ENCODE data around the gene IGFN1. TPM values are rescaled to one million over a fixed set of nuclear protein-coding genes. Genes with fewer than 3 reads are reported as not detected.

IGFN1 gene
- not detected for total RNA-seq
- long read RNA-seq, result 0 reads

DNA sequence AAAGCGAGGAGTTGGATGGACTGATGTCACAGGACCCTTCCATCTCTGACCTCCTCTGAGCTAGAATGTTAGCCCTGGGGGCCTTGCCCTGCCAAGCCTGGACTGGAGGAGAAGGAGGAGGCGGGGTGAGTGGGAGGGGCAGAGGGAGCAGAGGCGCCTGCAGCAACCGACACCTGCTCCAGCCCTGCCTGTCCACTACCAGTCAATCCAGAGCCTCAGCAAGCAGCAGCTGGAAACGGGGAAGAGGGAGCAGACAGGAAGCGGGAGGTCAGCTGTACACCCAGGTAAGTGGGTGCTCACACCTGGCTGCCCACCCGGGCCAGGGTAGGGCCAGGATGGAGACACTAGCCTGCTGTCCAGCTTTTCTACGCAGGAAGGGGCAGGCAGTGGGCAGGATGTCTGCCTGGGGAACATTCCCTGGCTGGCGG, at the start of gene IGFN1:
Gene IGFN1 (plus strand): TSS at position 201 of the 428 bp plus-strand sequence. CDS start 2,470 bp downstream, outside the sequence.
- ATAC-seq (no peak), DNase-seq (ENCODE audit: missing footprints) (no peak)
- intact Hi-C loops (cut with DNase I), result no loop called here

GRCh38 chr1:201140941-201141260, 49.7 kb upstream of the IGFN1 start:
- intact Hi-C loops (cut with DNase I), result no loop called here
- no peak for ATAC-seq
- peak; percentile 23 for DNase-seq (ENCODE audit: missing footprints)

- intact Hi-C loops (cut with DNase I), result no loop called here
- ATAC-seq (no peak), DNase-seq (ENCODE audit: missing footprints) (peak; percentile 53)
Observed at GRCh38 chr1:201141418-201141817, 49.2 kb upstream of the IGFN1 start.

DNA sequence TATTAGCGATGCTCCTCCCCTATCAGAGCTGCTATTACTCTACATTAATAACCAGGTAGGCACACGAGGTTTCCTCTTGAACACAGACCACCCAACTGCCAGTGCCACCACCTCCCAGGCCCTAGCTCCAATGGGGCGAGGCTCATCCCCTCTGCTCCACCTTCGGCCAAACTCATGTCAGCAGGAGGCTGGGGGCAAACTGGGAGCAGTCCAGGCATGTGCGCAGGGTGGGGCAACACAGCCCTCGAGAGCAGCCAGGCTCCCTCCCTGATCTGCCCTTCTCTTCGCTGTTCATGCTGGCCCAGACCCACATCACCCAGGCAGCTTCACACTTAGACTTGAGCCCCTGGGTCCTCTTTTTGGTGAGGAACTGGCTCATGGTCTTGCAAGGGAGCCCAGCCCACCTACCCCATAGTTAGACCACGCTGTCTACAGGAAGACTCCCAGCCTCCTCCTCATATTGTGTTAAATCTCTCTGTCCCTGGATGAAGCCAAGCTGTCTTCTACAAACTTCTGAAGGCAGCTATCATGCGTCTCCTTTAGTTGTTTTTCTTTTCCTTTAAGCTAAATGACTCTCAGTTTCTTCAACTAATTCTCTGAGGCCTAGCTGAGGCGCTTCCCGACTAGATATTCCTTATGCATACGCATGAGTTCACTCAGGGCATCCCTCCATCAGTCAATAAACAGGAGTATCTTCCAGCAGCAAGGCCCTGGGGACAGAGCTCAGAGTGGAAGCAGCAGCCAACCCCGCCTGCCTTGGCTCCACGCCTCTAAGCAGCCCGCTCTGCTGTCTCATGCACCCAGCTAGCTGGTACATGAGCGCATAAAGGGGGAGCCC, 48.4 kb upstream of the IGFN1 start:
- ATAC-seq, result peak; percentile 81
- peak; percentile 80 for DNase-seq (ENCODE audit: missing footprints)
- intact Hi-C loops (cut with DNase I), result no loop called here

DNA sequence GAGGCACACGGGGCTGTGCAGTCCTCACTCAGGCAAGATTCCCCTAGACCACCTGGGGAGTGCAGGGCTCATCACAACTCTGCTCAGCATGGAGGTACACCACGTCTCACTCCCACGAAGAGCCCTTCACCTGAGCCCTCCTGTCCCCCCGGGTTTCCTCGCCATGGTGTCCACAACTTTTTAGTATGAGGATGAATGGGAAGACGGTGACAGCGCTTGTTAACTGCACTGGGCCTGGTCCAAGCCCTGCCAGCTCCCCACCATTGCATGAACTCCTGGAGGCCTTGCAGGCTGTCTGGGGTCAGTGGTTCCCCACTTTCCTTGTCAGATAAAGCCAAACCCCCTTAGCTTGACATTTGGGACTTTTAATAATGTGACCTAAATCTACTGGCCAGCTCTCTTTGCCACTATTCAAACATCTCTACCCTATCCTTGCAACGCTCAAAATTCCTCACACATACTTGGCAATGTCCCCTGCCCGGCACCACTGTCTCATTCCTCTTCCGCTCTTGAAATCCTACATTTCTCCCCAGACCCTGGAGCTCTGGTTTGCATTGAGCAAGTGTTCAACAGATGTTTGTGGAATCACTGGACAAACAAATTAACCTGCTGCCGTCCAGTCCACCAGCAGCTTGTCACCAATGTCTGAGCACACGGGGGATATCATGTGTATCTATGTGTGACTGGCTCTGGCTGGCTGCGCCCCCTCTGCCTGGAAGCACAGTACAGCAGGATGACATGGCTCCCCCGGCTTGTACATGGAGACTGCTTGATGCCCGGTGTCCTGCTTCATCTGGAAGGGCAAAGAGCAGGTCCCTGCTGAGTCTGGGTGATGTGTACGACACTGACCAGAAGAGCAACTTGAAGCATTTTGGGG, 47.5 kb upstream of the IGFN1 start:
- DNase-seq (ENCODE audit: missing footprints) (no peak), ATAC-seq (no peak)
- intact Hi-C loops (cut with DNase I), result no loop called here

DNA sequence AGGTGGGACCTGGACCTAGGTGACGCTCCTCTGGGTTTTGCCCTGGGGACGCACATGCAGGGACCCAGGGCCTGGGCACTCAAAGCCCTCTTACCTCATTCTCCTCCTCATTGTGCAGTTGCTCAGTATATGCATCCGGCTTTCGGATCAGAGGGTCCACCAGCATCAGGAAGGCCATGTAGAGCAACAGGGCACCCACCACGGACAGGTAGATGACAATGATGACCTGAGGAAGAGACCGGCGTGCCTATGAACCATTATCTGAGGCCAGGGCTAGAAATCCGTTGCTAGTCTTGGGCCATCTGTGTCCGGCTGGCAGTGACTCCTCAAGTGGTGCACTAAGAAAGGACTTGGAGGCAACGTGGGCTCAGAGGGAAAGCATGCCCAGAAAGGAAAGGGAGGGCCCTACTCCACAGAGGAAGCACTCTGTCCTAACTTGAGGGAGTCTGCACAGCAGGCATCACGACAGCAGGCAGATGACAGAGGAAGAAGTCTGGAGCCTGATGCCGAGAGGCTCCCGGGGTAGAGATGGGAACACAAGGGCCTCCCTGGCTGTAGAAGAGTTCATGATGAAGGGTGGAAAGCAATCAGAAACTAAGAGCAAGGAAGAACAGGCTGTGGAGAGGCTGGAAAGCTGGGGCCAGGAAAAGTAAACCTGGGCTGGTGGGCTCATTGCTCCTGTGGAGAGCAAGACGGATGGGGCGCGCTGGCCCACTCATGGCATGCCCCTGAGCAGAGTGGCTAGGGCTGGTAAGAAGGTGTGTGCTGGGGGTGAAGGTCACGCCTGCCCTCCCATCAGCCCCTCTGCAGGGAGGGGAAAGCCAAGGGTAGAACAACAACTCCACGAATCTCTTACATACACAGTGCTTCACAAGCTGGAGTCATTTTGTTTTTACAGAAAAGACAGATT, 46.6 kb upstream of the IGFN1 start:
- DNase-seq (ENCODE audit: missing footprints) (no peak), ATAC-seq (no peak)
- intact Hi-C loops (cut with DNase I), result no loop called here

DNA sequence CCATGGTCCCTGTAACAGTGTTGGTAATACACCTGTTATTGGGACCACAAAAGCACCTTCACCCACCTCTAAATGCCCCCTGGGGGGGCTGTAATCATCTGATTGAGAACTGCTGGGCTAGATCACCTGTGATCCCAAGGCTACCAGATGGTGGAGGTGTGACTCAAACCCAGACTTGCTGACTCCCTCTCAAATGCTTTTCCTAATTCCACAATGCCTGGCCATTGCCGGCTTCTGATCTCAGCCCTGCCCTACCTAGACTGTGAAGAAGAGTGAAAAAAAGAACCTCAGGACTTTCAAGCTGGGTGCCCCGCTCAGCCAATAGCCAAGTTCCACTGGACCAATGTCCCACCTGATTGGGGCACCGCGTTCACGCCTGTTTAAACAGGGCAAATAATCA, 45.9 kb upstream of the IGFN1 start:
- intact Hi-C loops (cut with DNase I), result no loop called here

GRCh38 chr1:201145132-201145531, 45.5 kb upstream of the IGFN1 start:
- intact Hi-C loops (cut with DNase I), result no loop called here
- DNase-seq (ENCODE audit: missing footprints), result no peak
- no peak for ATAC-seq

More for the DNA sequence above, 45.9 kb upstream of the IGFN1 start:
- no peak for DNase-seq (ENCODE audit: missing footprints)
- no peak for ATAC-seq

DNA sequence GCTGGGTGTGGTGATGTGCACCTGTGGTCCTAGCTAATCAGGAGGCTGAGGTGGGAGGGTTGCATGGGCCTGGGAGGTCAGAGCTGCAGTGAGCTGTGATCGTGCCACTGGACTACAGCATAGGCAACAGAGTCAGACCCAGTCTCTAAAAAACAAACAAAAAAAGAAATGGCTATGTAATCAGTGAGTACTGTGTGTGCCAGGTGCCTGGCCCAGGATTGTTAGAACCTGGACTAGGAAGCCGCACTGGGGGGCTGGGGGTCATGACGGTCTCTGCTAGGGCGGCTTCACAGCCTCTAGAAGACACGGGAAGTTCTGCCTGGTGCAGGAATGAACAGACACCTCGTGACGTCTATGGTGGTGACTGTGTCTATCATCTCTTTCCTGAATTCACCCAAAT, 44.8 kb upstream of the IGFN1 start:
- DNase-seq (ENCODE audit: missing footprints), result no peak

GRCh38 chr1:201146626-201147390, 43.8 kb upstream of the IGFN1 start:
- intact Hi-C loops (cut with DNase I), result no loop called here
- ATAC-seq (no peak), DNase-seq (ENCODE audit: missing footprints) (no peak)

More for the DNA sequence above, 44.8 kb upstream of the IGFN1 start:
- intact Hi-C loops (cut with DNase I), result no loop called here
- no peak for ATAC-seq

- DNase-seq (ENCODE audit: missing footprints) (no peak), ATAC-seq (no peak)
- intact Hi-C loops (cut with DNase I), result no loop called here
Observed at GRCh38 chr1:201147396-201148015, 43.1 kb upstream of the IGFN1 start.

GRCh38 chr1:201149400-201149799, 41.2 kb upstream of the IGFN1 start:
- intact Hi-C loops (cut with DNase I), result no loop called here
- ATAC-seq (no peak), DNase-seq (ENCODE audit: missing footprints) (no peak)

DNA sequence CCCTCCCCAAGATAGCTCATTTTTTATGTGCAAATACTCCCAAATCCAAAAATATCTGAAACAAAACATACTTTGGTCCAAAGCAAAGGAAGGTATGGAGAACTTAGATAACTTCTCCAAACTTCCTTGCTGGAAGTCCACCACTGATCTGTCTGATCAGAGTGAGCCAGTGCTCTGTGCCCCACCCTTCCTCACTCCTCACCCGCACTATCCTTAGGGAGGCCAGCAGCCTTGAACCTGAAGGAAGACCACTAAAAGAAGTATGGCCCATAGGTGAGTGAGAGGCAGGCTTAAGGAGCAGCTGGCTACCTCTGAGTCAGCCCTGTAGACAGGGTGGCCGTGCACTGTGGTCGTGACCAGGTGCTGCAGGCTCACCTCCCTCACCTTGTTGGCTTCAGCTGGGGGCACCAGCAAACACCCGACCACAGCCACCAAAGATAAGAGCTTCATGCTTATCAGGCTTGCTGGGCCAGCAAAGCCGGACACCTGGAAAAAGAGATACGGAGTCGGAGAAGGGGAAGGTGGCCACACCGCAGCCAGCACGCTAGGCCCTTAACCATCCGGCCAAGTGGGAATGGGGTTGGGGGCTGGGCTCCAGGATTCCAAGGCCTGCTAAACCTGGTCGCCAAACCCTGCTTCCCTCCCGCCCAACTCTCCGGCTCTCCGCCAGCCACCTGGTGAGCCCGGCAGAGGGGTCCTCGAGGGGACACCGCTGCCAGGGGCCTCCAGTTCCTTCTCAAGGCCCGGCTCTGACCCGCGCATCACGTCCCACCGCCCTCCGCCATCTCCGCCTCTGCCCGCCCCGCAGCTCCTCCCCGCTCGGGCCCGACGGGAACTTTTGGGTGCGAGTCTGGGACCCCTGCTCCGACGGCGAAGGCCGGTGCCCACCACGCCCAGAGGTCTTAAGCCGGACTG, 36.9 kb upstream of the IGFN1 start:
- ATAC-seq (peak; percentile 82), DNase-seq (ENCODE audit: missing footprints) (no peak)
- intact Hi-C loops (cut with DNase I), result loop anchor here (1.0 to 2.0 kb wide), 2 partner anchors 17 to 69 kb away; no protein-coding TSS in a partner anchor

- ATAC-seq (peak; percentile 97), DNase-seq (ENCODE audit: missing footprints) (peak; percentile 97)
- intact Hi-C loops (cut with DNase I), result loop anchor here (1.0 to 2.0 kb wide), 2 partner anchors 16 to 68 kb away; no protein-coding TSS in a partner anchor
Observed at GRCh38 chr1:201154389-201155165, 36.0 kb upstream of the IGFN1 start, which contains the start of gene TMEM9. TSS of gene TMEM9 (minus strand) at chr1:201154474. CDS start at chr1:201153923, 551 bp downstream.

GRCh38 chr1:201155354-201155753, 35.3 kb upstream of the IGFN1 start:
- intact Hi-C loops (cut with DNase I), result loop anchor here (2.0 kb wide), 1 partner anchor 67 kb away; no protein-coding TSS in a partner anchor
- no peak for DNase-seq (ENCODE audit: missing footprints)
- ATAC-seq, result no peak

- intact Hi-C loops (cut with DNase I), result no loop called here
Observed at GRCh38 chr1:201156346-201156745, 34.3 kb upstream of the IGFN1 start.

More at GRCh38 chr1:201156346-201156745, 34.3 kb upstream of the IGFN1 start:
- ATAC-seq, result no peak
- DNase-seq (ENCODE audit: missing footprints), result no peak

Measured in Right ventricle myocardium inferior (tissue), 1 donor.